NT2/D1 (cell line): ENCODE data around the gene SH3D19.

Source experiments
- SUZ12 ChIP-seq: IDR thresholded peaks from 2 replicates; pipeline ENCODE4 v1.6.1; 2011; ENCODE audit not compliant: insufficient read length, insufficient read depth; ENCODE audit errors: extremely low read depth
- YY1 ChIP-seq: IDR thresholded peaks from 2 replicates; pipeline ENCODE4 v1.6.1; 2011; ENCODE audit not compliant: insufficient read length, insufficient read depth
- ZNF274 ChIP-seq: IDR thresholded peaks from 2 replicates; pipeline ENCODE4 v1.6.1; 2011; ENCODE audit warnings: mild to moderate bottlenecking, low read depth, low read length

DNA sequence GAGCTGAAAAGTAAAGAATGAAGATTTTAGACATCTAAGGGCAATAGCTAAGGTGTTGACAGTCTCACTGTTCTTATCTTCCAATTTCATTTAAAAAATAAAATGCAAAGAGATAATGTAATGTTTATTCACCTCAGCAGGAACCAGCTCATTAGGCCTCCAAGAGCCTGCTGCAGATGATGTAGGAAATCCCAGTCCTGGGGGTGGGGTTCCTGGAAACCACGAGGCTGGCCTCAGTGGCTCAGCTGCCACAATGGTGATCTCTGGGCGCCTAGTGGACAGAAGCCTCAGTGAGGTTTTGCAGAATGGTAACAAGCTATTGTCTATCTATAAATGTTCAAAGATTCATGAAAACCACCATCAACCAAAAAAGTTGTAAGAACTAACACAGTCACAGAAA, 148.7 kb downstream of the SH3D19 start:
- no peak for TF ChIP-seq ZNF274
- no peak for TF ChIP-seq YY1
- no peak for TF ChIP-seq SUZ12
